Activated CD8-positive, alpha-beta memory T cell treated with anti-CD3 and anti-CD28 coated beads, Interleukin-2, amount 50 U/mL, for 4 hours (primary cell): ENCODE data around the gene GIGYF2.

Experiments
- DNase-seq: peaks from one replicate; pipeline ENCODE4 v3.0.0-alpha.2; 2020

Gene GIGYF2

GRCh38 chr2:232871418-232871834, 174.3 kb downstream of the GIGYF2 start:
- DNase-seq, result no peak

GRCh38 chr2:232871835-232872736, 175.0 kb downstream of the GIGYF2 start:
- DNase-seq, result no peak

DNA sequence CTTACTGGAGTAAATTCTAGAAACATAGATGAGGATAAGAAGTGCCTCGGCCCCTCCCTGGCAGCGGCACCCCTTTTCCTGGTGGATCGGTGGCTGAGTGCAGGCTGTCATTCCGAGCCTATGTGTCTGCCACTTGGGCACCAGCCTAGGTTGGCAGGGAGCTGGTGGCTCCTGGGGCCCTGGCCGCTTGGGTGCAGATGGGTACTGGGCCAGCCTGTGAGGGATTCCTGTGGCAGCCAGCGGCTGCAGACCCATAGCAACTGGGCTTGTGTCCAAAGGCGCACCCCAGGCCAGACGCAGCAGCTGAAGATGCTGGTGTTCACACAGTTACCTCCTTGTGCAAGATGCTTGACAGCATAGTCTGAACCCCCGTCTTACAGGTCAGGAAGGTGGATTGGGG, 175.7 kb downstream of the GIGYF2 start:
- DNase-seq, result no peak

GRCh38 chr2:232873292-232873908, 176.3 kb downstream of the GIGYF2 start:
- DNase-seq, result no peak

DNA sequence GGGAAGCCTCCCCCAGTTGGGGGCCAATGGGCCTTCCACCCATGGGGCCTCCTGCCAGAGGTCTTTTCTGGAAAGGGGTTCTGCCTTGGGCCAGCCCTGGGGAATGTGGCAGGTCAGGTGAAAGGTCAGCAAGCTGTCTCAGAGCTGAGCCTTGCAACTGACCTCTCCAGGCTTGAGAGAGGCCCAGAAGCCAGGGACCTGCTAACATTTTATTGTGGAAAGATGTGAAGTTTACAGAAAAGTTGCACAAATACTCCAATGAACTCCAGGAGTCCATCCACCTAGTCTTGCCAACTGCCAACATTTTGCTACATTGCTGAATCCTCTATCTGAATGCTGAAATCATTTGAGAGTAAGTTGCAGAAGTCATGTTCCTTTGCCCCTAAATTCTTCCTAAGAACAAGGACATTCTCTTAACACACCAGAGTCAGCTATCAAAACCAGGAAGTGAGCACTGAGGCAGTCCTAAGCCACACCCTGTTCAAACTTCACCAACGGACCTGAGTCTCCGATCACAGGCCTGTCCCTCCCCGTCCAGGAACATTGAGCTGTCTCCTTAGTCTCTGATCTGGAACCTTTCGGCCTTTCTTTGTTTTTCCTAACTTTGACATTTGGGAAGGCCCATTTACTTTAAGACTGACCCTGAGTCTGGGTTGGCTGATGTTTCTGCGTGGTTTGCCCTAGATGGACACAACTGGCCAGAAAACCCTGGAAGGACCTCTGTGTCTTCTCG, 176.9 kb downstream of the GIGYF2 start:
- DNase-seq, result no peak

DNA sequence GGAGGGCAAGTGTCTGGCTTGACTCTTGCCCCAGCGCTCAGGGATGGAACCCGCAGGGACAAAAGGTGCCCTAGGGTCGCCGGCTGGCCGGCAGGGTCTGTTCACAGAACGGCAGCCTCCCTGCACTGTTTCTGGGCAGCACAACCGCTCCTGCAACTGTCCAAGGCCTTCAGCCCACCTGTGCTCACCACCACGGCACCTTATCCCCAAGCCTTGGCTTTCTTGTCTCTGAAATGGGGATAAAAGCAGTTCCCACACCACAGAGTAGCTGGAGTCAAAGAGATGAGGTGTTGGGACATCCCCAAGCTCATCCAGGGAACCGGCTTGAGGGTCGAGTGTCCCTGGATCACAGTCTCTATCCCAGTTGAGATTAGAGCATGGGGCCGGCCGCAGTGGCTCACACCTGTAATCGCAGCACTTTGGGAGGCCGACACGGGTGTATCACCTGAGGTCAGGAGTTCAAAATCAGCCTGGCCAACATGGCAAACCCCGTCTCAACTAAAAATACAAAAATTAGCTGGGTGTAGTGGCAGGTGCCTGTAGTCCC, 177.6 kb downstream of the GIGYF2 start:
- DNase-seq, result no peak

- no peak for DNase-seq
Measured at GRCh38 chr2:232875256-232876121, 178.4 kb downstream of the GIGYF2 start.

GRCh38 chr2:232876161-232876977, 179.2 kb downstream of the GIGYF2 start:
- DNase-seq, result no peak

- no peak for DNase-seq
Measured at GRCh38 chr2:232876978-232877441, 179.9 kb downstream of the GIGYF2 start.

DNA sequence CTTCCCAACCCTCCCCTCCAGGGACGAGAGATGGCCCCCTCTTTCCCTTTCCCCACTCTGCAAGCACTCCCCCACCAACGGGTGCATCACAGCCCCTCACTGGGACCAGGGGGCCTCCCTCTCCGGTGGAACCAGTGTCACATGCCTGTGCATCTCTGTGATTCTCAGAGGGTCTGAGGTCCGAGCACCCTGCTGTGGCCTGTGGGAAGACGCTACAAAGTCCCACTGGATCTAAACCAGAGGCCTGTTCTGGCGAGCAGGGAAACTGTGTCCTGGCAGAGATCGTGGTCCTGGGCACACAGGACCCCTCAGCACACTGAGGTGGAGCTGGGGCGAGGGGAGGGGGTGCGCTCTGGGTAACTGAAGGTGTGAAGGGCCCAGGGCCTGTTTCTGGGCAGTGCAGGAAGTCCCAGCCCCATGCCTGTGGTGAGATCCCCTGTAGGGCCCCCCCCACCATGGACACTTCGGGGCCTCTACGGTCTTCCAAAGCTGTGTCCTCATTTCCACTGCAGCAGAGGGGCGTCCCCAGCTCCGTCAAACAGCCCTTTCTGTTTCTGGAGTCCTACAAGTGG, 180.9 kb downstream of the GIGYF2 start:
- DNase-seq, result no peak

DNA sequence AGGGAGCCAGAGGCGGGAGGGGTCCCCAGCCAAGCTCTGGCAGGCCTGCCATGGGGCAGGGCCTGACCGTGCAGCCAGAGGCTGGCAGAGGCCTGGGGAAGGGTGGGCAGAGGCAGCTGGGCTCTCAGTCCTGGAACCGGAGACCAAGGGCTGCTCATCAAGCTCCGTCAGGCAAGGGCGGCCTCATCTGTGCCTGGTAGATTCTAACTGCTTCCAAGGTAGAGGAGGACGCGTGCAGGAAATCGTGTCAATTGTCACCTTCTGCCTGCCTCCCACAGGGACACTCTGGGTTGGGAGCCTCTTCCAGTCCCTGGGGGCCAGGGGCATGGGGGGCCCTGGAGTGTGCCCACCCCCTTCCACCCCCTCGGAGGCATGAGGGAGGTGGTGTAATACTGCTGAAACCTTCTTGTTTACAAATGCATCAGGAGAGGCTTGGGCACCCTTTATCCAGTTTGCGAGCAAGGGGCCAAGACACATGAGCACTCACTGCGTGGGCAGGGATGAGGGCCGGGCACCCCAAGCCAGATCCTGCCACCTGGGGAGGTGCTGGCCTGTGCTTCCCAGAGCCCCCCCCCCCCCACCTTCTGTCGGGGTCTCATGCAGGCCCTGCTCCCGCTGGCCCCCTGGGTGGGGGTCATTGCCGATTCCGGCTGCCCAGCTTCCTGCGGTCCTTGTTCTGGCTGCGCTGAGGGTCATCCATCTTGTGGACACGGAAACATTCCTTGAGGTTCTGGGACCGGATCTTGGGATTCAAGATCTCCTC, 181.9 kb downstream of the GIGYF2 start:
- no peak for DNase-seq

GRCh38 chr2:232879618-232880494, 182.7 kb downstream of the GIGYF2 start:
- no peak for DNase-seq

- no peak for DNase-seq
Measured at GRCh38 chr2:232880764-232881351, 183.7 kb downstream of the GIGYF2 start.

DNA sequence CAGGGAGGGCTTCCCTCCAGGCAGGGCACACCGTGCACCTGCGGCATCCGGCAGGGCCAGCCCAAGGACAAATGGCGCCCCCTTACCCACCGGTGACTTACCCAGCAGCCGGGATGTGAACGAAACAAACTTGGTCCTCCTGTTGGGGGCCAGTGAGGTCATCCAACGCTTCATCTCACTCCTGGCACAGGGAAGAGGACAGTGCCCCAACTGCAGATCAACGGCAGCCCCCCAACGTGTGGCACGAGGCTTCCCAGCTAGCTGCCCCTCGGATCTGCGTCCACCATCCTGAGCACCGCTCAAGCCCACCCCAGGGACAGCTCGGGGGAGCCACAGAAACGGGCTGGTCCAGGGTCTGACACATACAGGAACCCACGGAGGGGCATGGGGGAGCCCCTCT, 185.0 kb downstream of the GIGYF2 start:
- DNase-seq, result no peak

GRCh38 chr2:232882505-232883115, 185.5 kb downstream of the GIGYF2 start:
- DNase-seq, result no peak

DNA sequence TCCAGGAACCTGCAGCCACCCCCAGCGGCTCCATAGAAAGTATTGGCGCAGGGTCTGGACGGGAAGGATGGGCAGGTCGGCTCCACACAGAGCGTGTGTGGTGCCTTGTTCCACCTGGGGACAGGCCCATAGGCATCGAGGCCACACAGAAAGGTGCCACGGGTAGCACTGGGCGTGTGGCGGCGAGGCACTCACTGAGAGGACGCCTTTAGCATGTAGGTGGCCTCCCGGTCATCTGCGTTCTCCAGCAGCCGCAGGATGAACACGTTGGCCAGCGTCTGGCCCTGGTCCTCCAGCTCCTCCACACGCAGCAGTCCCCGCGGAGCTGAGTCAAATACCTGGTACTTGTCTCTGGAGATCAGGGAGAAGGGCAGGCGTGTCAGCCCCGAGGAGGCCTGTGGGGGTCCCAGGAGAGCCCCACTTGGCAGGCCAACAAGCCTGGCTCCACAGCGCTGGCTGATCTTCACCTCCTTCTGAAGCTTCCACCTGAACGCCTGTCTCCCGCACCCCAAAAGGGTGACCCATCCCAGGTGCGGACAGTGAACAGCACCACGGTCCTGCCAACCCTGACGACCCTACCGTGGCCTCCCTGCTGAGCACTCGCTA, 186.1 kb downstream of the GIGYF2 start:
- DNase-seq, result no peak

- DNase-seq, result no peak
Measured at GRCh38 chr2:232884001-232884421, 186.9 kb downstream of the GIGYF2 start.
